COLO829 (cell line): ENCODE data around the gene PRKCA.
"Not testable (repeated sequence)": the region's sequence is repeated elsewhere in the genome, so short reads cannot be mapped to it uniquely, and the experiment has no call there.

Experiments
- DNase-seq: peaks from one replicate; pipeline ENCODE4 v3.0.0; 2012; ENCODE audit warnings: low spot score

Gene PRKCA

GRCh38 chr17:66489576-66489975 is 187.2 kb downstream of the PRKCA start:
- not testable (repeated sequence) for DNase-seq

GRCh38 chr17:66491213-66491612 is 188.8 kb downstream of the PRKCA start:
- no peak for DNase-seq

- DNase-seq = no peak
These were observed 189.3 kb downstream of the PRKCA start for GRCh38 chr17:66491665-66492064.

GRCh38 chr17:66492080-66492479 is 189.7 kb downstream of the PRKCA start:
- DNase-seq = no peak

GRCh38 chr17:66492561-66493005 is 190.2 kb downstream of the PRKCA start:
- no peak for DNase-seq

- peak; percentile 77 for DNase-seq
These were observed 191.0 kb downstream of the PRKCA start for GRCh38 chr17:66493283-66494019.

- peak; percentile 90 for DNase-seq
These were observed 191.8 kb downstream of the PRKCA start for GRCh38 chr17:66494023-66494803.

- no peak for DNase-seq
These were observed 192.6 kb downstream of the PRKCA start for GRCh38 chr17:66495035-66495434.

- no peak for DNase-seq
These were observed 193.9 kb downstream of the PRKCA start for GRCh38 chr17:66496306-66496705.

- no peak for DNase-seq
These were observed 196.2 kb downstream of the PRKCA start for GRCh38 chr17:66498580-66498979.

GRCh38 chr17:66506641-66507040 is 204.2 kb downstream of the PRKCA start:
- DNase-seq = no peak

GRCh38 chr17:66507103-66507923 is 204.9 kb downstream of the PRKCA start:
- no peak for DNase-seq

- no peak for DNase-seq
These were observed 205.8 kb downstream of the PRKCA start for GRCh38 chr17:66507982-66508760.

- no peak for DNase-seq
These were observed 206.8 kb downstream of the PRKCA start for GRCh38 chr17:66508896-66509844.

- no peak for DNase-seq
These were observed 207.5 kb downstream of the PRKCA start for GRCh38 chr17:66509926-66510325.

GRCh38 chr17:66511135-66511534 is 208.7 kb downstream of the PRKCA start:
- DNase-seq = no peak

- no peak for DNase-seq
These were observed 211.9 kb downstream of the PRKCA start for GRCh38 chr17:66514227-66514806.

- no peak for DNase-seq
These were observed 213.6 kb downstream of the PRKCA start for GRCh38 chr17:66515974-66516373.

GRCh38 chr17:66517336-66518009 is 215.1 kb downstream of the PRKCA start:
- DNase-seq = no peak

GRCh38 chr17:66518108-66518507 is 215.7 kb downstream of the PRKCA start:
- DNase-seq = no peak
